Spleen (tissue), 11 donors: ENCODE data around the gene CACNB2. TPM values are rescaled to one million over a fixed set of nuclear protein-coding genes. Genes with fewer than 3 reads are reported as not detected.

Experiments used
- DNase-seq: peaks from one replicate; pipeline ENCODE4 v3.0.0-alpha.2; 2020
- H3K27ac ChIP-seq, 8 donors: fragments of 200-600 bp; sonication (generic) in 7 of 8; 1 replicate in 4 of 8; 2 replicates in 4 of 8; pipeline versions ENCODE4 v1.5.0 to v1.8.0; 2016 to 2021; ENCODE audit warnings: inconsistent platforms in 4 of 8, mild to moderate bottlenecking in 4 of 8, moderate library complexity in 1 of 8
- H3K27me3 ChIP-seq, 7 donors: fragments of 200-600 bp; sonication (generic) in 6 of 7; replicated peaks in 1 of 7; 1 replicate in 4 of 7; 2 replicates in 3 of 7; pipeline versions ENCODE4 v1.5.0 to v1.8.0; 2016 to 2021; ENCODE audit warnings: inconsistent platforms in 3 of 7, mild to moderate bottlenecking in 1 of 7
- H3K36me3 ChIP-seq, 6 donors: fragments of 200-600 bp; sonication (generic) in 5 of 6; 1 replicate in 4 of 6; 2 replicates in 2 of 6; pipeline versions ENCODE4 v1.5.0 to v1.8.0; 2016 to 2021; ENCODE audit warnings: inconsistent platforms in 2 of 6
- H3K4me1 ChIP-seq, 6 donors: fragments of 200-600 bp; sonication (generic) in 5 of 6; 1 replicate in 3 of 6; 2 replicates in 3 of 6; pipeline versions ENCODE4 v1.5.0 to v1.8.0; 2016 to 2021; ENCODE audit warnings: inconsistent platforms in 3 of 6
- H3K4me3 ChIP-seq, 8 donors: fragments of 200-600 bp; sonication (generic) in 7 of 8; 1 replicate in 4 of 8; 2 replicates in 4 of 8; pipeline versions ENCODE4 v1.5.0 to v1.8.0; 2016 to 2021; ENCODE audit warnings: inconsistent platforms in 4 of 8, mild to moderate bottlenecking in 4 of 8, moderate library complexity in 2 of 8
- H3K9me3 ChIP-seq, 8 donors: fragments of 200-600 bp; sonication (generic) in 7 of 8; 1 replicate in 4 of 8; 2 replicates in 4 of 8; pipeline versions ENCODE4 v1.5.0 to v1.8.0; 2016 to 2021; ENCODE audit warnings: inconsistent platforms in 4 of 8
- POLR2A ChIP-seq, 3 donors: fragments of 450-650 bp; IDR thresholded peaks; one replicate each; pipeline ENCODE4 v1.5.1; 2017; ENCODE audit warnings: antibody characterized with exemption in 3 of 3, mild to moderate bottlenecking in 1 of 3
- POLR2AphosphoS5 ChIP-seq, 3 donors: sonication (generic); formaldehyde crosslinking; IDR thresholded peaks; one replicate each; pipeline ENCODE4 v1.5.1; 2017; ENCODE audit warnings: antibody characterized with exemption in 3 of 3
- WGBS, 5 donors: extraction: QIAGEN DNeasy Blood & Tissue Kit in 3 of 5; methylation state at CpG; one replicate each; pipeline versions ENCODE4 v1.1.5 to v1.1.7; 2013 to 2018; 5-methylcytosine and 5-hydroxymethylcytosine counted together
- intact Hi-C: fragments of 100-400 bp; cut with DNase I; formaldehyde crosslinking; loops from one replicate; pipeline ENCODE4 v1.15.0; 2023; ENCODE audit warnings: low total_unique reads
- polyA plus RNA-seq, 3 donors: library from polyadenylated mRNA; stranded (reverse); fragments of 200-250 nt; gene quantifications; one replicate each; pipeline ENCODE4 v1.2.1, GENCODE V29; 2013
- total RNA-seq, 7 donors: library from RNA; depleted of rRNA in 3 of 7; stranded (reverse); fragments of >200 nt in 3 of 7; fragmentation: NEBNext Ultra II Directional in 4 of 7; extraction: Animal tissue kit (Norgen Biotek cat#: 25700) in 4 of 7; gene quantifications; one replicate each; pipeline versions ENCODE4 v1.1.0 to v1.2.1, GENCODE V29; 2016 to 2021
- TF ChIP-seq, protein P1 (sequence below), 11 experiments: fragments of 200-600 bp in 7 of 11; fragments of 450-650 bp in 4 of 11; sonication (generic) in 4 of 11; IDR thresholded peaks in 8 of 11; conservative IDR thresholded peaks in 3 of 11; 1 replicate in 7 of 11; 2 replicates in 4 of 11; pipeline versions ENCODE4 v1.4.0 to v1.8.0; 2016 to 2021; ENCODE audit warnings: antibody characterized with exemption in 11 of 11, inconsistent platforms in 4 of 11, mild to moderate bottlenecking in 1 of 11
- donor health status: healthy with polysubstance abuse.
- donor health status: DM: no; HTN: no; CAD: no; lungs with moderate emphysema.
- donor health status: DM: no; HTN: no; CAD: no.
- donor health status: Bipolar disorder and iron deficiency.
- donor health status: healthy.
- donor health status: DM: no; HTN: no; CAD: no.
- donor health status: DM: yes; HTN: yes; CAD: no.

The CACNB2 gene
- total and polyA plus RNA-seq, 10 donors, result 0.17 to 0.79 (median 0.44) TPM; not detected in 1

DNA sequence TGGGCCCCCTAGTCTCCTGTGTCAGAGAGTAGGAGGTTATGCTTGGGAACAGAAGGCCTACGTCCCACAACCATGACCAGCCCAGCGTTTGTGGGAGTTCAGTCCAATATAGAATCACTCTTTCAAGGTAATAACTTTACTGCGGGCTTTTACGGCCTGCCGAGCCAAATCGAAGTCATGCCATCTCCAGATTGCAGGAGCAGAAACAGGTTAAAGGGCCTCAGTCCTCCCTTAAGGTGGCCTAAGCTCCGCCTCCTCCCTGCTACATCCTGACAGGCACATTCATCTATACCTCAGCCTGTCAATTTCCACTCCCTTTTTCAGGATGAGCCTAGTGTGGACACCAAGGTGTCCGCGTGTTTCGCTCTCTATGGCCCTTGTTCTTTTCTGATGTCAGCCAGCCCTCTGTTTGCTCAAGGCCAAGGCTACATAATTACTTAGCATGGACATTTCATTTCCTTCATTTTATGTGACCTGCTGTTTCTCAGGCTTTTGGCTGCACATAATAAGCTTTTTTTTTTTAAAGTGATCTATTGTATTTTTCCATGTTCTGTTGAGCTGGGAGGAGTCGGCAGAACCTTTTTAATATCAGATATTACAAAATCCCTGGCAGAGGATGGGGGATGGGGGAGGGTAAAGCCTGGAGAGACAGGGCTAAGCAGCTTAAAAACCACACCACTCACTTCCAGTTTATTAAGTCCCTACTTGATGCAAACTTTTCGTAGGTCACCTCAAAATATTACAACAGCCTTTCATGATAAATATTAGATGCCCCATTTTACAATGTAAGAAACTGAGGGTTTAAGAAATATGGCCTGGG lies 84.6 kb downstream of the CACNB2 start:
- no peaks in the 10 kb centered on the region for H3K27me3 ChIP-seq
- no peak for TF ChIP-seq POLR2A (IDR thresholded peaks at IDR 0.05)
- TF ChIP-seq POLR2AphosphoS5 (IDR thresholded peaks at IDR 0.05), result no peak
- TF ChIP-seq, protein P1, sequence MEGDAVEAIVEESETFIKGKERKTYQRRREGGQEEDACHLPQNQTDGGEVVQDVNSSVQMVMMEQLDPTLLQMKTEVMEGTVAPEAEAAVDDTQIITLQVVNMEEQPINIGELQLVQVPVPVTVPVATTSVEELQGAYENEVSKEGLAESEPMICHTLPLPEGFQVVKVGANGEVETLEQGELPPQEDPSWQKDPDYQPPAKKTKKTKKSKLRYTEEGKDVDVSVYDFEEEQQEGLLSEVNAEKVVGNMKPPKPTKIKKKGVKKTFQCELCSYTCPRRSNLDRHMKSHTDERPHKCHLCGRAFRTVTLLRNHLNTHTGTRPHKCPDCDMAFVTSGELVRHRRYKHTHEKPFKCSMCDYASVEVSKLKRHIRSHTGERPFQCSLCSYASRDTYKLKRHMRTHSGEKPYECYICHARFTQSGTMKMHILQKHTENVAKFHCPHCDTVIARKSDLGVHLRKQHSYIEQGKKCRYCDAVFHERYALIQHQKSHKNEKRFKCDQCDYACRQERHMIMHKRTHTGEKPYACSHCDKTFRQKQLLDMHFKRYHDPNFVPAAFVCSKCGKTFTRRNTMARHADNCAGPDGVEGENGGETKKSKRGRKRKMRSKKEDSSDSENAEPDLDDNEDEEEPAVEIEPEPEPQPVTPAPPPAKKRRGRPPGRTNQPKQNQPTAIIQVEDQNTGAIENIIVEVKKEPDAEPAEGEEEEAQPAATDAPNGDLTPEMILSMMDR (IDR thresholded peaks at IDR 0.05 in 8 of 11, conservative IDR thresholded peaks at IDR 0.05 in 3 of 11), result no peak
- no peak for DNase-seq
- H3K27ac ChIP-seq, result no peak overlapping the region
- 66 to 88% (median 75%) methylated on average over 12 of the region's 12 CpGs for WGBS, 5 donors
- no peaks in the 10 kb centered on the region for H3K9me3 ChIP-seq
- H3K36me3 ChIP-seq, result no peaks in the 10 kb centered on the region
- no peaks in the 10 kb centered on the region for H3K4me1 ChIP-seq
- intact Hi-C loops, result no loop called here
- no peak overlapping the region for H3K4me3 ChIP-seq

DNA sequence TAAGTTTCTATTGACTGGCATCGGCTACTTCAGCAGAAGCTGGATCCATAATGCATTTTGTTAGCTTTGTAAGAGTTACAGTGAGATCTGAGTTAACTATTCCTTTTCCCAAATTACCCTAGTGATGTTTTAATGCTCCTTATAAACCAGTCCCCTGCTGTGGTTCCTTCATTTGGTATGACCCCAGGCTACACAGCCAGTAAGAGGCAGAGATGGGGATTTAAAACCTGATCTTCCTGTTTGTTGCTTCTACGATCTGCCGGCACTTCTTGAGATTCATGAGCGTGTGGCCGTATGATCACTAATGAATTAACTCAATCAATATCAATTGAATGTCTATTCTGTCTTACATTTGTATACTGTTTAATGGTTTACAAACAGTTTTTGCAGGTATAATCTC lies 86.1 kb downstream of the CACNB2 start:
- Histone ChIP-seq H3K36me3 (no peaks in the 10 kb centered on the region), H3K27ac (no peak overlapping the region), H3K4me1 (no peaks in the 10 kb centered on the region), H3K4me3 (no peak overlapping the region), H3K27me3 (no peaks in the 10 kb centered on the region), H3K9me3 (no peaks in the 10 kb centered on the region)
- whole genome bisulfite sequencing, 5 donors, result 88 to 96% (median 92%) methylated on average over 5 of the region's 5 CpGs
- no peak for DNase-seq
- intact Hi-C loops, result no loop called here
- TF ChIP-seq POLR2A (IDR thresholded peaks at IDR 0.05) (no peak), POLR2AphosphoS5 (IDR thresholded peaks at IDR 0.05) (no peak)
- TF ChIP-seq, protein P1 (IDR thresholded peaks at IDR 0.05 in 8 of 11, conservative IDR thresholded peaks at IDR 0.05 in 3 of 11), result no peak

DNA sequence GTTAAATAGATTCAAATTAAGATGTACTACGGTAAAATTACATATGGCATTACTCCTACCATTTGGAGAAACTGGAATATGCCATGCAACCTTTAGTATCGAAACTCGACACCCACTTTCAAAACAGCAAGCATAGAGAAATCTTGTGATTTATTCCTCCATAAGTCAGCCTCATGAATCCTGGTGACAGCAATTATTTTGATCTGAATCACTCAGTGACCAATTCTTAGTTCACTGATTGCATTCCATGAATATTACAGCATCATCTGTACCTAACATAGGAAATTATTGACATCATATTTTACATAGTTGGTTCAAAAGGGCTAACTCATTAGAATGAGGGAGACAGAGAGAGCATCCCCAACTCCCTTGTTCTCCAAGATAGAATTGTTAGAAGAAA lies 89.6 kb downstream of the CACNB2 start:
- Histone ChIP-seq H3K27ac (no peak overlapping the region), H3K9me3 (no peaks in the 10 kb centered on the region), H3K36me3 (no peaks in the 10 kb centered on the region), H3K4me1 (no peaks in the 10 kb centered on the region), H3K27me3 (no peaks in the 10 kb centered on the region), H3K4me3 (no peak overlapping the region)
- WGBS, 5 donors, result 73 to 84% (median 81%) methylated on average over 3 of the region's 3 CpGs
- intact Hi-C loops, result no loop called here
- no peak for DNase-seq
- TF ChIP-seq, protein P1 (IDR thresholded peaks at IDR 0.05 in 8 of 11, conservative IDR thresholded peaks at IDR 0.05 in 3 of 11), result no peak
- no peak for TF ChIP-seq POLR2AphosphoS5 (IDR thresholded peaks at IDR 0.05)
- no peak for TF ChIP-seq POLR2A (IDR thresholded peaks at IDR 0.05)

DNA sequence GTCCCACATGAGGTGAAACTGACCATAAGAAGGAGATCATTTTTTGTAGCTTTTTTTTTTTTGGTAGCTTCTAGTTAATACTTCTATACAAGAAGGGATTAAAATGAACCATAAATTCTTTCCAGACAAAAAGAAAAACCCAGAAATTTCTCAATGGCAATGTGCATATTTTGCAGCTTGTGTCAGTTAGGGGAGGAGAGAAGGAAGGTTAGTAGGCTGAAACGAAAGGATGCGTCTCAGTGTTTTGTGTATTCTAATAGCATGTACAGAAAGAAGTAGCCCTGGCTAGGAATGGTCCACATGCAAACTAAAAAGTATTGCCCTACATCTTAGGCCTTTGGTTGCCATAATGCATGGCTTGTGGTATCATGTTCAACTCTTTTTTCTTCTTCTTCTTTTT lies 90.6 kb downstream of the CACNB2 start:
- 85 to 94% (median 90%) methylated on average over 2 of the region's 2 CpGs for WGBS, 5 donors
- no peak for TF ChIP-seq POLR2A (IDR thresholded peaks at IDR 0.05)
- TF ChIP-seq POLR2AphosphoS5 (IDR thresholded peaks at IDR 0.05), result no peak
- TF ChIP-seq, protein P1 (IDR thresholded peaks at IDR 0.05 in 8 of 11, conservative IDR thresholded peaks at IDR 0.05 in 3 of 11), result no peak
- intact Hi-C loops, result no loop called here

More for the DNA sequence above, 90.6 kb downstream of the CACNB2 start:
- no peaks in the 10 kb centered on the region for H3K4me1 ChIP-seq
- H3K27me3 ChIP-seq, result no peaks in the 10 kb centered on the region
- no peaks in the 10 kb centered on the region for H3K36me3 ChIP-seq
- no peaks in the 10 kb centered on the region for H3K9me3 ChIP-seq
- DNase-seq, result no peak
- H3K27ac ChIP-seq, result no peak overlapping the region
- no peak overlapping the region for H3K4me3 ChIP-seq
